ENCODE measurements around the gene GPRIN3.

GRCh38 chr4:89347363-89348025, 39.9 kb upstream of the GPRIN3 start:
- no peak for TF ChIP-seq FOXM1 (IDR thresholded peaks at IDR 0.05; ENCODE audit: borderline replicate concordance, low read depth)
- no peak for TF ChIP-seq EP300 (IDR thresholded peaks at IDR 0.05; ENCODE audit: borderline replicate concordance)
- no peak for TF ChIP-seq TCF12 (IDR thresholded peaks at IDR 0.05; ENCODE audit: low read depth)
- no peak for TF ChIP-seq YY1 (IDR thresholded peaks at IDR 0.05; ENCODE audit: low read depth)
- no peak for TF ChIP-seq CEBPB (IDR thresholded peaks at IDR 0.05)
- TF ChIP-seq EGR1 (IDR thresholded peaks at IDR 0.05) = no peak
- TF ChIP-seq CREB1 (IDR thresholded peaks at IDR 0.05; ENCODE audit: low read depth) = no peak
- TF ChIP-seq, protein P1, sequence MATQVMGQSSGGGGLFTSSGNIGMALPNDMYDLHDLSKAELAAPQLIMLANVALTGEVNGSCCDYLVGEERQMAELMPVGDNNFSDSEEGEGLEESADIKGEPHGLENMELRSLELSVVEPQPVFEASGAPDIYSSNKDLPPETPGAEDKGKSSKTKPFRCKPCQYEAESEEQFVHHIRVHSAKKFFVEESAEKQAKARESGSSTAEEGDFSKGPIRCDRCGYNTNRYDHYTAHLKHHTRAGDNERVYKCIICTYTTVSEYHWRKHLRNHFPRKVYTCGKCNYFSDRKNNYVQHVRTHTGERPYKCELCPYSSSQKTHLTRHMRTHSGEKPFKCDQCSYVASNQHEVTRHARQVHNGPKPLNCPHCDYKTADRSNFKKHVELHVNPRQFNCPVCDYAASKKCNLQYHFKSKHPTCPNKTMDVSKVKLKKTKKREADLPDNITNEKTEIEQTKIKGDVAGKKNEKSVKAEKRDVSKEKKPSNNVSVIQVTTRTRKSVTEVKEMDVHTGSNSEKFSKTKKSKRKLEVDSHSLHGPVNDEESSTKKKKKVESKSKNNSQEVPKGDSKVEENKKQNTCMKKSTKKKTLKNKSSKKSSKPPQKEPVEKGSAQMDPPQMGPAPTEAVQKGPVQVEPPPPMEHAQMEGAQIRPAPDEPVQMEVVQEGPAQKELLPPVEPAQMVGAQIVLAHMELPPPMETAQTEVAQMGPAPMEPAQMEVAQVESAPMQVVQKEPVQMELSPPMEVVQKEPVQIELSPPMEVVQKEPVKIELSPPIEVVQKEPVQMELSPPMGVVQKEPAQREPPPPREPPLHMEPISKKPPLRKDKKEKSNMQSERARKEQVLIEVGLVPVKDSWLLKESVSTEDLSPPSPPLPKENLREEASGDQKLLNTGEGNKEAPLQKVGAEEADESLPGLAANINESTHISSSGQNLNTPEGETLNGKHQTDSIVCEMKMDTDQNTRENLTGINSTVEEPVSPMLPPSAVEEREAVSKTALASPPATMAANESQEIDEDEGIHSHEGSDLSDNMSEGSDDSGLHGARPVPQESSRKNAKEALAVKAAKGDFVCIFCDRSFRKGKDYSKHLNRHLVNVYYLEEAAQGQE (IDR thresholded peaks at IDR 0.05; ENCODE audit: low read depth) = no peak
- TF ChIP-seq TEAD4 (IDR thresholded peaks at IDR 0.05) = no peak
- TF ChIP-seq RAD21 (IDR thresholded peaks at IDR 0.05; ENCODE audit: low read depth) = no peak
- no peak for TF ChIP-seq TAF1 (IDR thresholded peaks at IDR 0.05; ENCODE audit: low read depth)

All from Ishikawa (cell line).